M059J (cell line): Measurements from ENCODE around the gene INPP5E. TPM values are rescaled to one million over a fixed set of nuclear protein-coding genes. Genes with fewer than 3 reads are reported as not detected.

Experiments
- DNase-seq: peaks from one replicate; pipeline ENCODE4 v3.0.0-alpha.2; 2012; ENCODE audit warnings: low read depth
- total RNA-seq: library from RNA; depleted of rRNA; stranded (reverse); fragments of >200 nt; shearing (Covaris generic); gene quantifications from 2 replicates; pipeline ENCODE4 v1.2.3, GENCODE V29; 2014; rRNA removed

Gene INPP5E
- total RNA-seq, 1 experiment from 2014 or later, result 7.6 TPM

GRCh38 chr9:136389396-136389795 is 50.2 kb downstream of the INPP5E start:
- DNase-seq, result no peak

GRCh38 chr9:136387217-136387616 is 52.4 kb downstream of the INPP5E start:
- no peak for DNase-seq

GRCh38 chr9:136386018-136386417 is 53.6 kb downstream of the INPP5E start:
- DNase-seq, result peak; percentile 63

GRCh38 chr9:136385015-136385414 is 54.6 kb downstream of the INPP5E start:
- DNase-seq, result no peak

- DNase-seq, result no peak
Measured at GRCh38 chr9:136383436-136383835, 56.2 kb downstream of the INPP5E start.

- no peak for DNase-seq
Measured at GRCh38 chr9:136381966-136382513, 57.6 kb downstream of the INPP5E start.

GRCh38 chr9:136381311-136381710 is 58.3 kb downstream of the INPP5E start:
- DNase-seq, result no peak

GRCh38 chr9:136380381-136380780 is 59.3 kb downstream of the INPP5E start:
- no peak for DNase-seq

- DNase-seq, result no peak
Measured at GRCh38 chr9:136379891-136380290, 59.8 kb downstream of the INPP5E start.

GRCh38 chr9:136379401-136379800 is 60.2 kb downstream of the INPP5E start:
- DNase-seq, result no peak

- DNase-seq, result no peak
Measured at GRCh38 chr9:136379003-136379287, 60.7 kb downstream of the INPP5E start.

Other genes with a start within 250 kb of the INPP5E start
- gene LHX3, start 234.7 kb downstream of the INPP5E start, total RNA-seq, result not detected in 2 replicates
- 7.1 and 20.1 TPM in 2 replicates for gene QSOX2, start 194.0 kb downstream of the INPP5E start, total RNA-seq
- gene CCDC187, start 135.8 kb downstream of the INPP5E start, total RNA-seq, result not detected in 2 replicates
- gene GPSM1, start 112.3 kb downstream of the INPP5E start, total RNA-seq, result 4.5 and 12.5 TPM in 2 replicates
- 35.9 and 56.6 TPM in 2 replicates for gene DNLZ, start 76.1 kb downstream of the INPP5E start, total RNA-seq
- gene CARD9, start 66.2 kb downstream of the INPP5E start, total RNA-seq, result 0.05 and 0.12 TPM in 2 replicates
- gene SNAPC4, start 39.7 kb downstream of the INPP5E start, total RNA-seq, result 3.0 and 8.1 TPM in 2 replicates
- gene ENTR1, start 29.2 kb downstream of the INPP5E start, total RNA-seq, result 42.3 and 64.2 TPM in 2 replicates
- 41.4 and 88.7 TPM in 2 replicates for gene PMPCA, start 29.2 kb downstream of the INPP5E start, total RNA-seq
- gene SEC16A, start 43.2 kb upstream of the INPP5E start, total RNA-seq, result 20.7 and 42.6 TPM in 2 replicates
- gene NOTCH1, start 106.2 kb upstream of the INPP5E start, total RNA-seq, result 6.4 and 12.1 TPM in 2 replicates
- gene EGFL7, start 223.1 kb upstream of the INPP5E start, total RNA-seq, result 18.0 and 20.9 TPM in 2 replicates
- gene AGPAT2, start 247.6 kb upstream of the INPP5E start, total RNA-seq, result 47.9 and 55.7 TPM in 2 replicates